GM18520 (cell line): ENCODE data around the gene VPS72.
"Not testable (repeated sequence)": the region's sequence is repeated elsewhere in the genome, so short reads cannot be mapped to it uniquely, and the experiment has no call there.

Source experiments
- ATAC-seq: cut with Tn5 transposase; IDR thresholded peaks from one replicate; pipeline ENCODE4 v1.9.1; 2021; ENCODE audit not compliant: unreplicated experiment

VPS72 gene, protein sequence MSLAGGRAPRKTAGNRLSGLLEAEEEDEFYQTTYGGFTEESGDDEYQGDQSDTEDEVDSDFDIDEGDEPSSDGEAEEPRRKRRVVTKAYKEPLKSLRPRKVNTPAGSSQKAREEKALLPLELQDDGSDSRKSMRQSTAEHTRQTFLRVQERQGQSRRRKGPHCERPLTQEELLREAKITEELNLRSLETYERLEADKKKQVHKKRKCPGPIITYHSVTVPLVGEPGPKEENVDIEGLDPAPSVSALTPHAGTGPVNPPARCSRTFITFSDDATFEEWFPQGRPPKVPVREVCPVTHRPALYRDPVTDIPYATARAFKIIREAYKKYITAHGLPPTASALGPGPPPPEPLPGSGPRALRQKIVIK

DNA sequence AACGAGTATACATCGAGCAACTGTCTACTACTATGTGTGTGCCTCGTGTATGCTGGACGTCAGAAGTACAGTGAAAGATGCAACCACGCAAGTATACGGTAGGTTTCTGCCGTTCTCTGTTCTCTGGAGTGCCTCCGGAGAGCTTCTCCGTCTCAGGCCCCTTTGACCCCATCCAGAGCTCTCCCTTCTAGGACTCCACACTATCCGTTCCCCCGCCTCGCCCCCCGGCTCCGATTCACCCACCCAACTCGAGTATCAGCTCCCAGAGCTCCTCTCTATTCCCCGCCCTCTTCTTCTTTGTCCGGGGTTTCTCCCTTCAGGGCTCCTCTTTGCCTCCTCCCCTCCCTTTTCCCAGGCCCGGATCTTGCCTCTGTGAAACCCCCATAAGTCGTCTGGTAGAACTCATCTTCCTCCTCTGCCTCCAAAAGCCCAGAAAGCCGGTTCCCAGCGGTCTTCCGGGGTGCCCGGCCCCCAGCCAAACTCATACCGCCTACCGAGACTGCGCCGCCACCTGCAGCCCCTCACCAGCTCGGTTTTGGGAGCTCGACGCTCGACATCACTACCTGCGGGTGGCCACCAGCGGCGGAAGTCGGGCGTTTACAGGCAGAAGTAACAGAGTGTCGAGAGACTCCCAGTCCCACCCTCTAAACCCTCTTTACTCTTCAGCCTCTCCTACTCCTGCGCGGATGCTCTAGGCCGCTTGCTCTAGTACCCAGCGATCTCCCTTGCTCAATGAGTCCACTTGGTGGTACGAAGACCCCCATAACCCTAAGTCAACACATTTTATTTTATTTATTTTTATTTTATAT lies at the start of gene VPS72:
Gene VPS72 (minus strand): TSS at position 561 of the 809 bp plus-strand sequence. CDS start 76 bp downstream, at position 485.
- ATAC-seq = peak; percentile 82

DNA sequence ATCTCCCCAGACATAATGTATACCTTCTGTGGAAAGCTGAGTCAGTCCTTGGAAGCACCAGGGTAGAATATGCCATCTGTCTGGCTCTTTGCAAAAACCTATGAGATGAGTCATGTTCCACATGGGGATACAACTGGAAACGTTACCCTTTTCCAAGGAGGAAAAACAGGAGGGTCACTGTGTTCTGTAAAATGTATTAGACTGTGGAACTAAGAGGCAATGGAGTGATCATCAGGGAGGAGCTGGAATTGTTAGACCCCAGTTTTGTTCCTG lies 48.4 kb upstream of the VPS72 start:
- ATAC-seq = no peak

DNA sequence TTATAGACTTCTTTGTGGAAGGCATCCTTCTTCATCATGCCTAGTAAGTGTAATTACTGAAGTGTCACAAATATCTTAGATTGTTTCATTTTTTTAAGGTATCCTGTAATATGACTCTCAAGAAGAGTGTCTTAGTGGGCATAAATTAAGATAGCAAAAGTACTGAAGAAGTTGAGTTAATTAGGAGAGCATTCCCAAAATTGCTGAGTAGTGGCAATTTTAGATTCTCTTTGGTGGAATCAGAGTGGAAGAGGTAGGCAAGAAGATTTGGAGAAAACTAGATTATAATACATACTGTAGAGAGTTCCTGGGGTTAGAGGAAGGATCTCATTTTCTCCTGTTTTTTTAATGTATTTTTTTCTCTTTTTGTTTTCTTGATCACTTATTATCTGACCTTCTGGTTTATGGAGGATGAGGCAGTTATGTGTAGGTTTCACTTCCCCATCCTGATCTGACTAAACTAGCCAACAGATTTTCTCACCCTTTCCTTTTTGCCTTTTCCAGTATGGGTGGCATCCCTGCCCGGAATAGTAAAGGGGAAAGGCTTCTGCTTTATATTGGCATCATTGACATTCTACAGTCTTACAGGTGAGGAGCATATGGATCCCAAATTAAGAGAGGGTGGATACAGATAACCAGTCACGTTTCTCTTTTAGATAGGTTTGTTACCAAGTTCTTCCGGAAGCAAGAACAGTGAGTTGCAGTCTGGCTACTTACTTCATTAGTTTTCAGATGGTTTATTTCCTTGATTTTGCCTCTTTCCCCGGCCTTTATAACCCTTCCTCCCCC lies 47.9 kb upstream of the VPS72 start:
- ATAC-seq = no peak

DNA sequence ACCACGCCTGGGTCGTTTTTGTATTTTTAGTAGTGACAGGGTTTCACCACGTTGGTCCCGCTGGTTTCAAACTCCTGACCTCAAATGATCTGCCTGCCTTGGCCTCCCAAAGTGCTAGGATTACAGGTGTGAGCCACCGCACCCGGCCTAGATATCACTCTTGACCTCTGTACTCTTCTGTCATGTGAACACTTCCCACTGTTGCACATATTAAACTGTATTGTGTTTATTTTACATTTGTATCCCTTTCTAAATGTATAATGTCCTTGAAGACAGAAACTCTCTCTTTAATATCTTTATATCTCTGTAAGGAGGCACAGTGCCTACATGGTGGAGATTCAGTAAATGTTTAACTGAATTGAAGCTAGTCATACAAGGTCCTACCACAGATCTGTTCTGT lies 45.2 kb upstream of the VPS72 start:
- no peak for ATAC-seq

DNA sequence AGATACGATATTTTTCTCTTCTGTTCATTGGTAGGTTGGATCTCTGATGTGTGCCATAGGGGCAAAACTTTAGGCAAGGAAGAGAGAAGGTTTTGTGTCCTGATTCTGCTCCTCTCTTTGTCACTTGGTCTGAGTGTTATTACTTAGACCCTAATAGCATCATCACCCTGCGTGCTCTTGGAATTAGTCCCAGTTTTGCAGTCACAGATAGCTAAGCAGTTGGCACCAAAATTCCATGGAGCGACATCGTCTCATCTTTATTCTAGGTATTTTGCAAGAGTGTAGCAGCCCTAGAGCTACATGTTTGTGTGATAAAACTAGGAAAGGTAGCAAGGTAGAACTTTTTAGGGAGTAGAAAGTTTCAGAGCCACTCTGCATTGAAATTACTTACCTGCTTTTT lies 32.1 kb upstream of the VPS72 start:
- no peak for ATAC-seq

DNA sequence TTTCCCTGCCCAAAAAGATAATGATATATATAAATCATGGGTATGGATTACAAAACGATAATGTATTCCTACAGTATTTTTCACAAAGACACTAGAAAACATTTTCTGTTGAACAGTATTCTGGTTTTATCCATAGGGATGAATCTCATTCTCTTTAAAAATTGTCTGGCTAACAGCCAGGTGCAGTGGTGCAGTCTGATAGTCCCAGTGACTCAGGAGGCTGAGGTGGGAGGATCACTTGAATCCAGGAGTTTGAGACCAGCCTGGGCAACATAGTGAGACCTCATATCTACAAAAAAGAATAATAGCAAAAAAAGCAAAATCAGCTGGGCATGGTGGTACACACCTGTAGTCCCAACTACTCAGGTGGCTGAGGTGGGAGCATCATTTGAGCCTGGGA lies 31.6 kb upstream of the VPS72 start:
- no peak for ATAC-seq

DNA sequence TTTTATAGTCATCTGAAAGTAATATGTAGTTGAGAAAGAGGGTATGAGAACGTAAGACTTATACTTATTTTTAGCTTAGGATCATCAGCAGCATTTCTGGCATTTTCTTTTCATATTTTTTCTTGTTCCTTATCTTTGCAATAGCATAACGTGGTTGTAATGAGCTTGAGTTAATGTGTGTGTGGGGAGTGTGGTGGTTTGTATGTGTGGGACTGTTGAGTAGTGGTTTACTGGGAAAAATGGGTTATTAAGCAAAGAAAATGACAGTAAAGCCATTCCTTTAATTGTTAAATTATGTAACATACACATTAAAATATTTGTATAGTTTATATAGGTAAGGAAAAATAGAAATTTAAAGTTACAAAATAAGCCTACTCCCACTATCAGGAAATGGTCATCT lies 23.6 kb upstream of the VPS72 start:
- no peak for ATAC-seq

DNA sequence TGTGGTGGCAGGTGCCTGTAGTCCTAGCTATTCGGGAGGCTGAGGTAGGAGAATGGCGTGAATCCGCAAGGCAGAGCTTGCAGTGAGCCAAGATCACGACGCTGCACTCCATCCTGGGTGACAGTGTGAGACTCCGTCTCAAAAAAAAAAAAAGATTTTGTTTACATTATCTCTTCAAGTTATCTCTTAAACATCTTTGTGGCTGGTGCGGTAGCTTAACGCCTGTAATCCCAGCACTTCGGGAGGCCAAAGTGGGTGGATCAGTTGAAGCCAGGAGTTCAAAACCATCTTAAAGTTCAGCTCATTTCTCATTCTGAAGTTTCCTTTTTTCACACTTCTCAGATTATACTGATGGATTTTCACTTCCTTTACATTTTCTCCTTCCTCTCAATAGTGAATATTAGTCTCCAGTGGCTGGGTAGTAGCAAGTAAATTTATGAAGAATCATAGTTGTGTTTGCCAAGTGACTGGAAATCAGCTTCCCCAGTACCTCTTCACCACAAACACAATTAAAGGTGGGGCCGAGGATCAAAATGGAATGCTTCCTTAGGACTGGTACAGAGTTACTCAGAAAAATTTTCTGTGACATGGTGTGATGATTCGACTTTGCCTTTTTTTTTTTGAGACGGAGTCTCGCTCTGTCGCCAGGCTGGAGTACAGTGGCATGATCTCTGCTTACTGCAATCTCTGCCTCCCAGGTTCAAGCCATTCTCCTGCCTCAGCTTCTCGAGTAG lies 22.1 kb upstream of the VPS72 start:
- ATAC-seq = no peak

DNA sequence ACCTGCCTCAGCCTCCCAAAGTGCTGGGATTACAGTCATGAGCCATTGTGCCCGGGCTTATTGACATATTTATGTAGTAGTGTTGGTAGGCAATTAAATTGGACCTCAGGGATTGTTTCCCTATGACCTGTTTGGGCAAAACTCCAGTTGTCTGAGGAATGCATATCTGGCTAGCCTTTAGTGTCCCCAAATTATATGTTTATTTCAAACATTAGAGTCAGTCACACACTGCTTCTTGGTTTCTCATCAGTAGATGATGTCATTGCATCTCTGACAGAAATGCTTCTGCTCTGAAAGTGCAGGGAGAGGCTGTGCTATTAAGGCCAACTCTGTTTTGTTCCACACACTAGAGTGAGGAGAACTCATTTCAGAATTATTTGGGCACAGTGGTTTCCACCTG lies 20.8 kb upstream of the VPS72 start:
- no peak for ATAC-seq

DNA sequence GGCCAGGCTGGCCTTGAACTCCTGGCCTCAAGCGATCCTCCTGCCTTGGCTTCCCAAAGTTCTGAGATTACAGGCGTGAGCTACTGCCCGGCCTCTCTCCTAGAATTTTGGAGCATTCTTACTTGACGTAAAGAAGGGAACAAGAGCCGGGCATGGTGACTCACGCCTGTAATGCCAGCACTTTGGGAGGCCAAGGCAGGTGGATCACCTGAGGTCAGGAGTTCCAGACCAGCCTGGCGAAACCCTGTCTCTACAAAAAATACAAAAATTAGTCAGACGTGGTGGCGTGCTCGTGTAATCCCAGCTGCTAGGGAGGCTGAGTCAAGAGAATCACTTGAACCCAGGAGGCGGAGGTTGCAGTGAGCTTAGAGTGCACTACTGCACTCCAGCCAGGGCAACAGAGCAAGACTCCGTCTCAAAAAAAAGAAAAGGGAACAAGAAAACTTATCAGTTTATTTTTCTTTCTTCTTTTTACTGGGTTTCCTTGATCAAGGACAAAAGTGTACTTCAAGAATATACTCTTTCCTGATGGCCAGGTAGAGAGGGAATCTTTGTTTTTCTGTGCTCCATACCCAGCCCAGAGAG lies 15.5 kb upstream of the VPS72 start:
- not testable (repeated sequence) for ATAC-seq

DNA sequence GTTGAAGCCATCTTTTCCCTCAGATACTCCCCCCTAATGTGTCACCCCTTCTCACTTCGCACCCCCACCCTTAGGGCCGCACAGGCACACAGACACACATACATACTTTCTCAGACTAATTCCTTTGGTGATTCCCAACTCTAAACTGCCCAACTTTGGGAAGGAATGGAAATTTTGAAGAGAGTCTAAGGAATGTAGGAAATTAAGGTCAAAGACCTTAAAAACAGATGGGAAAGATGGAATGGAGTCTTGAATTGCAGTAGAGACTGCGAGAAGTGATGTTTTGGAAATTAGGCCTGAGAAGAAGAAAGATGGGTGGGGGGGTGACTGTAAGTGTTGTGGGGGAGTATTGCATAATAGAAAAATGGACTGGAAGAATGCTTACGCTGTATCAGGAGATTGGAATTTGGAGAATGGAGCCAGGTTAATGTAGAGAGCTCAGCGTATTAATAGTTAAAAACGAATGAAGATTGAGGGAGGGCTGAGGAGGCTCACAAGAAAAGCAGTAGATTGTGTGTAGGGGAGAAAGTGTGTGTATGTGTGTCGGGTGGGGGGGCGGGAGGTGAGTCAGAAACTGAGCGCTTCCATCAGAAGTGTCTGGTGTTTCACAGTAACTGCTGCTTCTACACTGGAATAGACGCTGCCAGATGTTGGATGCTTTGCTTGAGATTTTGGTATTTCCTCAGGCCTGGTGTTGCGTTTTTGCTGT lies 10.0 kb upstream of the VPS72 start:
- ATAC-seq = no peak

DNA sequence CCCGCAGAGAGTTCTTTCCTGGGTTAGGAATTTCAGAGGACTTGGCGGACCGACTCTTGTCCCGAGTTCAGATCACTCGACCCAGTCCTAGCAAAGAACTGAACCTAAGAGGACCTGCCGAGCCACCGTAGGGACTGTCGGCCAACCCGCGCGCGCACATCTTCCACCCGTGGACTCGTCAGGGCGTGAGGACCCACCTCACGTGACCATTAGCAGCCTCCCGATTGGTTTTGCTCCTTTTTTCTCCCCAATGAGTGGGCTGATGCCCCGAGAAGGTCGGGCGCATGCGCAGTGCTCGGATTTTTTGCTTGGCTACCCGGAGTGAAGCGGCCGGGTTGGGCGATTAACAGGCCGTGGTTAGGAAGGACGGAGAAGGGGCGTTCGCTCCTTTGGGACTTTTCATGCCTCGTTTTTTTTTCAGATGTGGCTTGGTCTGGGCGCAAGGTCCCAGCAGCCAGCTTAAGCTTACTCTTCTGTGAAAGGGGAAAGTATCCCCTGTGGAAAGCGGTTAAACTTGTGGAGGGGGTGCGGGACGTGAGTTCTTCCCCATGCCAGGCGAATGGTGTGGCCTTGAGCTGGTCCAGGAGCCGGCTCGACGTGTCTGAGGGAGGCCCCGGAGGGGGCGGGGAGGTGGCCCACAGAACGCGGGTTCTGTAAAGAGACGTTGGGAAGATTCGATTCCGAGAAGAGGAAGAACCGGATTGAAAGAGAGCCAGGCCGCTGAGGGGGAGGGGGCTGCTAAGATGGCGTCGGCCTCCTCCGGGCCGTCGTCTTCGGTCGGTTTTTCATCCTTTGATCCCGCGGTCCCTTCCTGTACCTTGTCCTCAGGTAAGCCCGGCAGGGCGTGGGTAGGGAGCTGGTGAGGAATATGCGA lies 8.5 kb upstream of the VPS72 start, which contains the start of gene PIP5K1A:
Gene PIP5K1A (plus strand): TSS at position 299 of the 874 bp plus-strand sequence. CDS start 445 bp downstream, at position 744.
- ATAC-seq = peak; percentile 84

DNA sequence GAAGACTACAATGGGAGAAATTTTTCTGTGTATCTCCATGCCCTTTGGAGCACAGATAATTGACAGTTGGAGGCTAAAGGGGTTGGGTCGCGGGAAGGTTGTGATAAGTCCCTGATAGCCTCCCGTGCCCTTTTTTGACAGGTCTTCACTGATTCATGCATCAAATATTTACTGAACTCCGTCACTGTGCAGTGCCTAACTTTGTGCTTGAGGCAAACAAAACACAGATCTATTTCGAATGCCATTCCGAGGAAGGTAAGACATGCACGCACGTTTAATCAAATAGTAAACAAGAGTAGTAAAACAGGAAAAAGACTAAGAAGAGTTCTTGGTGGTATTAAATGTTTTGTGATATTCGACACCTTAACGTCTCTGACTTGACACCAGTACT lies 7.9 kb upstream of the VPS72 start:
- ATAC-seq = no peak

DNA sequence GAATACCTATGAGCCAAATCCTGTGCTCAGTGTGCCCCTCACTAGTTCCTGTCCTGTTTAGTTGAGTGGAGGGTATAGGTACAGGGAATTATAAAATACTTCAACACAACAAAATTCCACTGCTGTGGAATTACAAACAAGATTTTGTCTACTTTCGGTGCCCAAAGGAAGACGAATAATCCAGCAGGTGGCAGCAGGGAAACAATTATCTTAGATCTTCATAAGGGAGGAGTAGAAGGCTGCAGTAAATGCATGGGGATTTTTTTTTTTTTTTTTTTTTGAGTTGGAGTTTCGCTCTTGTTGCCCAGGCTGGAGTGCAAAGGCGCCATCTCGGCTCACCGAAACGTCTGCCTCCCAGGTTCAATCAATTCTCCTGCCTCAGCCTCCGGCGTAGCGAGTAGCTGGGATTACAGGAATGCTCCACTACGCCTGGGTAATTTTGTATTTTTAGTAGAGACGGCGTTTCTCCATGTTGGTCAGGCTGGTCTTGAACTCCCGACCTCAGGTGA lies 6.3 kb upstream of the VPS72 start:
- ATAC-seq = no peak

DNA sequence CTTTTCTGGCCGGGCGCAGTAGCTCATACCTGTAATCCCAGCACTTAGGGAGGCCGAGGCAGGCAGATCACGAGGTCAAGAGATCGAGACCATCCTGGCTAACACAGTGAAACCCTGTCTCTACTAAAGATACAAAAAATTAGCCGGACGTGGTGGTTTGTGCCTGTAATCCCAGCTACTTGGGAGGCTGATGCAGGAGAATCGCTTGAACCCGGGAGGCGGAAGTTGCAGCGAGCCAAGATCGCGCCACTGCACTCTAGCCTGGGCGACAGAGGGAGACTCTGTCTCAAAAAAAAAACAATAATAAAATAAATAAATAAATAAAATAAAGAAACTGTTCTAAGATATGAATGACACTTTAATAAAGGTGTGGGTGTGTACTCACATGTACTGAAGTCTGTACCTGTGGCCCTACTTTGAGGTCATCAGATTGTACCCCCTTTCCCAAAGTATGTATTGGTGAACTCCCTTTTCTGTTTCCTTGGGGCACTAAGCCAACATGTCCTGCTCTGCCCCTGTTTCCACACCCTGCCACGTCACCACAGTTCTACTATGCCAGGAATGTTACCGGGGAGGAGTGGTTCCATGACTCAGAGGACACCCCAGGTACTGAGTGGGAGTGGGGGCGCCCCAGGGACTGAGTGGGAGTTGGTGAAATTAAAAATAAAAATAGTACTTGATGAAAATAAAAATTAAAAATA lies 5.0 kb upstream of the VPS72 start:
- ATAC-seq = not testable (repeated sequence)

DNA sequence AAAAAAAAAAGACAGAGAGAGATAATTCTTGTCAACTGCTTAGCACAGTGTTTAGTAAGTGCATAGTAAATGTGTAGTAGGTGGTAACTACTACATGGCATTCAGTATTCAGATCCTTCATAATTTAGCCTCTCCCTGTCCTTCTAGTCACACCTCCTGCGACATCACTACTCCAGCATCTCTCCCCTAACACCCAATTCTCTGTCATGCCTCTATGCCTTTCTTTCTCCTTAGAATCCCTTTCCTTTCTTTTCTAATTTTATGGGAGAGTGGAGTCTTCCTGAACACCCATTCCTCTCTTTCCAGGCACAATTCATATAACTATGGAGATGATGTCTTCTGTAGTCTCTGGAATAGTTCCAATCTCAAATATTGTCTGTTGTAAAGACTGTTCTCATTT lies 3.9 kb upstream of the VPS72 start:
- ATAC-seq = no peak

DNA sequence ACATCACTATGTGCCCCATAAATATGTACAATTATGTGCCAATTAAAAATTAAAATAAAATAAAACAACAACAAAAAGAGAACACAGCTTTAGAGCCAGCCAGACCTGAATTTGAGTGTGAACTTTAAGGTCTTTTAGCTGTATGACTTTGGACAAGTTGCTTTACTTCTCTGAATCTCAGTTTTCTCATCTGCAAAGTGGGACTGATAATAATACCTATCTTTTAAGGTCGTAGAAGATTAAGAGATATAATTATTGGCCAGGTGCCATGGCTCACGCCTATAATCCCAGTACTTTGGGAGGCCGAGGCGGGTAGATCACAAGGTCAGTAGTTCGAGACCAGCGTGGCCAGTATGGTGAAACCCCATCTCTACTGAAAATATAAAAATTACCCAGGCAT lies 3.3 kb upstream of the VPS72 start:
- ATAC-seq = no peak

DNA sequence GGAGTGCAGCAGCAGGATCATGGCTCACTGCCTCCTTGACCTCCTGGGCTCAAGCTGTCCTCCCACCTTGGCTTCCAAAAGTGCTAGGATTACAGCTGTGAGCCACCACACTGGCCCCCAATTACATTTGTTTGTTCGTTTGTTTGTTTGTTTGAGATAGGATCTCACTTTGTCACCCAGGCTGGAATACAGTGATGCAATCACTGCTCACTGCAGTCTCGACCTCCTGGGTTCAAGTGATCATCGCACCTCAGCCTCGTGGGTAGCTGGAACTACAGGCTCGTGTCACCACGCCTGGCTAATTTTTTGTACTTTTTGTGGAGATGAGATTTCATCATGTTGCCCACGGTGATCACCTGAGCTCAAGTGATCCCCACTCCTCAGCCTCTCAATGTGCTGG lies 2.0 kb upstream of the VPS72 start:
- ATAC-seq = no peak
